Endometrial microvascular endothelial cells (primary cell): ENCODE results near the gene FAM13B. TPM values are rescaled to one million over a fixed set of nuclear protein-coding genes. Genes with fewer than 3 reads are reported as not detected.
"Not testable (repeated sequence)": the region's sequence is repeated elsewhere in the genome, so short reads cannot be mapped to it uniquely, and the experiment has no call there.

Experiments
- in situ Hi-C: cut with HindIII; loops from 2 replicates; pipeline ENCODE4 v1.10.0; 2017; ENCODE audit warnings: low sequenced_read_pairs, low pct_unique_long_range_greater_than_20kb; ENCODE audit errors: inconsistent ontology term
- total RNA-seq: library from RNA; depleted of rRNA; stranded (reverse); fragments of >200 nt; gene quantifications from one replicate; pipeline ENCODE4 v1.2.3, GENCODE V29; 2015; ENCODE audit errors: inconsistent ontology term

FAM13B gene
- total RNA-seq, result 6.4 TPM

GRCh38 chr5:138032572-138033385 lies at the start of gene FAM13B:
Gene FAM13B, minus strand, starts transcription at chr5:138033079. Its CDS starts 13,968 bp downstream, at chr5:138019111.
- in situ Hi-C loops, result no loop called here

GRCh38 chr5:138082033-138082432 lies 49.2 kb upstream of the FAM13B start:
- in situ Hi-C loops, result no loop called here

- in situ Hi-C loops, result no loop called here
Measured at GRCh38 chr5:138078006-138078643, 45.2 kb upstream of the FAM13B start.

- in situ Hi-C loops, result no loop called here
Measured at GRCh38 chr5:138077064-138077696, 44.3 kb upstream of the FAM13B start.

GRCh38 chr5:138070026-138070425 lies 37.1 kb upstream of the FAM13B start:
- in situ Hi-C loops, result not testable (repeated sequence)

GRCh38 chr5:138068742-138069600 lies 36.1 kb upstream of the FAM13B start:
- in situ Hi-C loops, result no loop called here

- in situ Hi-C loops, result no loop called here
Measured at GRCh38 chr5:138067945-138068344, 35.1 kb upstream of the FAM13B start.

- in situ Hi-C loops, result no loop called here
Measured at GRCh38 chr5:138065102-138065501, 32.2 kb upstream of the FAM13B start.

GRCh38 chr5:138064526-138064925 lies 31.6 kb upstream of the FAM13B start:
- in situ Hi-C loops, result no loop called here

GRCh38 chr5:138054847-138055558 lies 22.1 kb upstream of the FAM13B start:
- in situ Hi-C loops, result no loop called here

GRCh38 chr5:138054206-138054605 lies 21.3 kb upstream of the FAM13B start:
- in situ Hi-C loops, result no loop called here

GRCh38 chr5:138053554-138053953 lies 20.7 kb upstream of the FAM13B start:
- in situ Hi-C loops, result no loop called here

- in situ Hi-C loops, result not testable (repeated sequence)
Measured at GRCh38 chr5:138052718-138053117, 19.8 kb upstream of the FAM13B start.

GRCh38 chr5:138051441-138052296 lies 18.8 kb upstream of the FAM13B start:
- in situ Hi-C loops, result no loop called here

- in situ Hi-C loops, result not testable (repeated sequence)
Measured at GRCh38 chr5:138045283-138045682, 12.4 kb upstream of the FAM13B start.

- in situ Hi-C loops, result no loop called here
Measured at GRCh38 chr5:138038826-138039225, 5.9 kb upstream of the FAM13B start.

- in situ Hi-C loops, result no loop called here
Measured at GRCh38 chr5:138037907-138038633, 5.2 kb upstream of the FAM13B start.
